SK-N-SH (cell line): ENCODE data around the gene EP400. TPM values are rescaled to one million over a fixed set of nuclear protein-coding genes. Genes with fewer than 3 reads are reported as not detected.

Experiments used
- CTCF ChIA-PET: fragments of 300-600, 350-600 bp; formaldehyde crosslinking; extraction: SDS; loops from one replicate; lab custom pipeline; 2021; lab: Yijun Ruan, JAX
- POLR2A ChIA-PET: fragments of 350-600 bp; sonication (Branson Sonifier 250); formaldehyde crosslinking; extraction: SDS; loops from one replicate; lab custom pipeline; 2020; ENCODE audit warnings: antibody characterized with exemption, inconsistent platforms; lab: Yijun Ruan, JAX
- DNase-seq: peaks from one replicate; pipeline ENCODE4 v3.0.0; 2012
- H2AFZ ChIP-seq: fragments of 200-600 bp; sonication (generic); 2 replicates; pipeline ENCODE4 v1.8.1; 2016; ENCODE audit warnings: antibody characterized with exemption, mild to moderate bottlenecking, low read depth
- H3F3A ChIP-seq: fragments of 200-600 bp; sonication (generic); replicated peaks from 2 replicates; pipeline ENCODE3; 2016; ENCODE audit warnings: antibody characterized with exemption, mild to moderate bottlenecking; ENCODE audit not compliant: insufficient read depth
- H3K27ac ChIP-seq, 2 experiments: fragments of 200-500 bp in 1 of 2; fragments of 200-600 bp in 1 of 2; sonication (Bioruptor generic) in 1 of 2; sonication (generic), shearing (Covaris generic) in 1 of 2; 2 replicates each; pipeline versions ENCODE4 v1.5.1 to v1.6.1; 2014 to 2016; ENCODE audit warnings: low read depth in 2 of 2, inconsistent platforms in 1 of 2, low read length in 1 of 2, mild to moderate bottlenecking in 1 of 2, mixed read lengths in 1 of 2
- H3K27me3 ChIP-seq: fragments of 200-600 bp; sonication (generic), shearing (Covaris generic); 2 replicates; pipeline ENCODE4 v1.6.1; 2016; ENCODE audit warnings: mixed run types; ENCODE audit not compliant: insufficient read depth
- H3K36me3 ChIP-seq, 2 experiments: fragments of 200-500 bp in 1 of 2; fragments of 200-600 bp in 1 of 2; sonication (Bioruptor generic) in 1 of 2; sonication (generic) in 1 of 2; replicated peaks in 1 of 2; 2 replicates each; pipeline versions ENCODE3 to v1.5.1; 2014 to 2016; ENCODE audit warnings: low read length in 1 of 2, mild to moderate bottlenecking in 1 of 2; ENCODE audit not compliant: insufficient read depth in 2 of 2, control insufficient read depth in 1 of 2
- H3K4me1 ChIP-seq, 2 experiments: fragments of 200-500 bp in 1 of 2; fragments of 200-600 bp in 1 of 2; sonication (Bioruptor generic) in 1 of 2; sonication (generic), shearing (Covaris generic) in 1 of 2; 2 replicates each; pipeline versions ENCODE4 v1.5.1 to v1.6.1; 2014 to 2016; ENCODE audit warnings: low read depth in 1 of 2, low read length in 1 of 2, mixed run types in 1 of 2; ENCODE audit not compliant: insufficient read depth in 2 of 2, control insufficient read depth in 1 of 2
- H3K4me2 ChIP-seq: fragments of 200-600 bp; sonication (generic), shearing (Covaris generic); 2 replicates; pipeline ENCODE4 v1.6.1; 2017; ENCODE audit warnings: mixed run types
- H3K4me3 ChIP-seq, 2 experiments: fragments of 200-500 bp in 1 of 2; fragments of 200-600 bp in 1 of 2; sonication (Bioruptor generic) in 1 of 2; sonication (generic), shearing (Covaris generic) in 1 of 2; 2 replicates each; pipeline versions ENCODE4 v1.5.1 to v1.8.1; 2014 to 2016; ENCODE audit warnings: low read depth in 2 of 2, inconsistent platforms in 1 of 2, low read length in 1 of 2, mild to moderate bottlenecking in 1 of 2, mixed read lengths in 1 of 2, moderate library complexity in 1 of 2
- H3K79me2 ChIP-seq: fragments of 200-600 bp; sonication (generic); 2 replicates; pipeline ENCODE4 v1.8.1; 2017; ENCODE audit warnings: mild to moderate bottlenecking; ENCODE audit not compliant: insufficient read depth
- H3K9ac ChIP-seq: fragments of 200-600 bp; sonication (generic); 2 replicates; pipeline ENCODE4 v1.6.1; 2017; ENCODE audit warnings: mixed run types
- H3K9me2 ChIP-seq: fragments of 200-600 bp; sonication (generic); 2 replicates; pipeline ENCODE4 v1.6.1; 2017; ENCODE audit warnings: mixed run types
- H3K9me3 ChIP-seq: fragments of 200-600 bp; sonication (generic); 2 replicates; pipeline ENCODE4 v1.6.1; 2017; ENCODE audit warnings: mixed run types, mild to moderate bottlenecking, moderate library complexity
- H4K20me1 ChIP-seq: fragments of 200-600 bp; sonication (generic); 2 replicates; pipeline ENCODE4 v1.6.1; 2017; ENCODE audit warnings: mild to moderate bottlenecking, mixed run types; ENCODE audit not compliant: insufficient read depth
- GABPA ChIP-seq: IDR thresholded peaks from 2 replicates; pipeline ENCODE4 v1.4.0; 2012; ENCODE audit warnings: low read depth, mild to moderate bottlenecking
- MAX ChIP-seq: IDR thresholded peaks from 2 replicates; pipeline ENCODE4 v1.4.0; 2012; ENCODE audit warnings: low read depth
- RCOR1 ChIP-seq: fragments of 150-350 bp; IDR thresholded peaks from 2 replicates; pipeline ENCODE4 v1.6.1; 2017; ENCODE audit warnings: antibody characterized with exemption, low read length
- REST ChIP-seq: IDR thresholded peaks from 2 replicates; pipeline ENCODE4 v1.6.1; 2012; ENCODE audit warnings: mild to moderate bottlenecking, low read depth, low read length, moderate library complexity
- SMC3 ChIP-seq: IDR thresholded peaks from 2 replicates; pipeline ENCODE4 v1.6.1; 2012; ENCODE audit warnings: low read depth, low read length, improper control_type of control experiment
- TCF12 ChIP-seq: IDR thresholded peaks from 2 replicates; pipeline ENCODE4 v1.4.0; 2012
- USF1 ChIP-seq: IDR thresholded peaks from 2 replicates; pipeline ENCODE4 v1.4.0; 2012; ENCODE audit warnings: low read depth, borderline replicate concordance
- USF2 ChIP-seq: fragments of 150-350 bp; IDR thresholded peaks from 2 replicates; pipeline ENCODE4 v1.6.1; 2017; ENCODE audit warnings: antibody characterized with exemption, low read length, low read depth, borderline replicate concordance
- YY1 ChIP-seq: IDR thresholded peaks from 2 replicates; pipeline ENCODE4 v1.4.0; 2012; ENCODE audit warnings: low read depth, mild to moderate bottlenecking
- WGBS: methylation state at CpG from one replicate; pipeline ENCODE4 v1.1.6; 2017; ENCODE audit warnings: low lambda C conversion rate; 5-methylcytosine and 5-hydroxymethylcytosine counted together
- polyA plus RNA-seq, 3 experiments: library from polyadenylated mRNA; depleted of rRNA; stranded (reverse); fragments of >200 nt; gene quantifications; 2 replicates each; pipeline ENCODE4 v1.2.3, GENCODE V29; 2012

EP400 gene
- polyA plus RNA-seq, 1 of the 3 experiments (the other 2 are of a cell fraction) = 7.0 TPM

DNA sequence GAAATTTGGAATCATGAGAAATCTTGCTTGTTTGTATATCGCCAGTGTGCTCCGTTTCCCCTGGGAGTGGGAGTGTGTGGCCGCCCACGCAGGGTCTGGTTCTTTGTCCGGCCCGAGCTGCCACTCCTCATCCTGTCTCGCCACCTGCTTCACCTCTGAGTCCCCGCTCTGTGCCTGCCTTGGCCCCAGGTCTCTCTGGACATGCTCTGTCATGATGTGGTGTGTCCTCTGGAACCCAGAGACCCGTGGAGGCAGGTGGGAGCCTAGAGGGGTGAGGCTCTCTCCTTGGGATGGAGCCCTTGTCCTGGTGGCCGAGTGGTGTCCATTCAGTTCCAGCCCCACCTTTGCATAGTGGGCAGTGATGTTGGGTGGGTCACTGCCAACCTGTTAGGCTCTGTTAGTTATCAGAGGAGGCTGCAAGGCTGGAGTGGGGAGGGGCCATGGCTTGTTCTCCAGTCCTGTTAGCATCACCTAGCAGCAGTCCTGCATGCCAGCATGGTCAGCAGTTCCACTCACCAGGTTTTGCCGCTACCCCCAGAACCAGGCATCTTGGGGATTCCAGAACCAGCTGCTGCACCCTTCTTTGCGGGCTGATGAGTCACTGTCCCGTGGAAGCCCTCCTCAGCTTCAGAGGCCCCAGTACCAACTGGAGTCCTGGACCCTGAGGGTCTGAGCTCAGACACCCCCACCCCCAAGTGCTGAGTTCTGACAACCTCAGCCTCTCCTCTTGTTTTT is 76.5 kb downstream of the EP400 start:
- POLR2A ChIA-PET = no interaction called here

More for the DNA sequence above, 76.5 kb downstream of the EP400 start:
- Histone ChIP-seq H3F3A (no peaks in the 10 kb centered on the region), H2AFZ (no peak overlapping the region), H3K9ac (no peak overlapping the region), H3K79me2 (no peaks in the 10 kb centered on the region), H3K4me2 (no peak overlapping the region), H3K4me3 (no peak overlapping the region), H3K36me3 (peaks cover 32 to 86% of the 10 kb centered on the region in 2 experiments), H3K27ac (no peak overlapping the region), H4K20me1 (no peaks in the 10 kb centered on the region), H3K9me2 (no peaks in the 10 kb centered on the region), H3K9me3 (no peaks in the 10 kb centered on the region), H3K4me1 (no peaks in the 10 kb centered on the region), H3K27me3 (no peaks in the 10 kb centered on the region)
- DNase-seq = no peak
- WGBS = 93% methylated on average over 11 of the region's 13 CpGs
- TF ChIP-seq SMC3 (no peak), YY1 (no peak), RCOR1 (no peak), MAX (no peak), GABPA (no peak), USF2 (no peak), TCF12 (no peak), USF1 (no peak), REST (no peak)
- CTCF ChIA-PET = no interaction called here
